NCI-H1930 (cell line): Measurements from ENCODE around the gene NFKBIZ.
"Not testable (repeated sequence)": the region's sequence is repeated elsewhere in the genome, so short reads cannot be mapped to it uniquely, and the experiment has no call there.

Experiments
- DNase-seq, 2 experiments: peaks; one replicate each; lab custom pipeline; 2025; lab: John Stamatoyannopoulos, UW

NFKBIZ gene

GRCh38 chr3:101876142-101876541 is 26.8 kb downstream of the NFKBIZ start:
- no peak for DNase-seq

GRCh38 chr3:101878589-101878988 is 29.3 kb downstream of the NFKBIZ start:
- DNase-seq, result no peak

DNA sequence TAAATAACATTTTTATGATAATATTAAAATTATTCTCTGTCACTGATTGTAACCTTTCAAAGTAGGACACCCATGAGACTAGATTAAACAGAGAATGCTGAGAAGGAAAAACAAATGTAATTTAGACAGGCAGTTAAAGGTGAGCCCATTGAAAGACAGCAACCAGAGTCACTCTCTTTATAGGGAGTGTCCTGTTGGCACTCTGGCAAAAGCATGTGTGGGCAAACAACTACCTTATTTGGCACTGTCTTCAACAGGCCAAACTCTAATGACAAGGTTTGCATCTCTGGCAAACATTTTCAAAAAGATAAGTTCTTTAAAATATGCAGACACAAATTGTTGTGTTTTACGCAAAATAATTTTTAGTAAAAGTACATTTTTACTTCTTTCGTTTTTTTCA is 29.8 kb downstream of the NFKBIZ start:
- DNase-seq, result no peak

DNA sequence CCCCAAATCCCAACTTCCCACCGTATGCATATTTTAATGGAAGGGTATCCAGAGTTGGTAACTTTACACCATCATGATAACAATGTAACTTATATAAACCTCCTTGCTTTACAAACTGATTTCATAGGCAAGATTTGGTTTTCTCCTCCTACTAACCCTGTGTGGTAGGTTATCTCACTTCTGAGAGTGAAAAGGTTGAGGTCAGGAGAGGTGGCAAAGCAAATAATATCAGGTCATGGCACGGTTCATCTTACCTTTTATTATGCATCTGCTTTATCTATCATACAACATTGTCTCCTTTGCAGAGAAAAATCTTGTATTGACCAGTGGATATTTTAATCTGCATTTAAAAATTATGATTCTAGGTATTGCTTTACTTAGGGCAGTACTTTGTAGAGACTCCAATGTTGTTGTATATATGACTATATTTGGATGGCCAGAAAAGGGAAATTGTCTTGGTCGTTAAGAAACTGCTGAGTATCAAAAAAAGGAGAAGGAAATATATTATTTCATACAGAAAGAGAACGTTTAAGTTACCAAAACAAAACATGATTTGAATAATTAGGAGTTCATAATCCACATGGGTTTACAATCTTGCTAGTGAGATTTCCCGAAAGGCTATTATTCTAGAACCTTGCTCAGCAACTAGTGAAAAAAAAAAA is 30.4 kb downstream of the NFKBIZ start:
- no peak for DNase-seq

GRCh38 chr3:101884776-101885175 is 35.5 kb downstream of the NFKBIZ start:
- no peak for DNase-seq

- not testable (repeated sequence) for DNase-seq
Measured at GRCh38 chr3:101885584-101885983, 36.3 kb downstream of the NFKBIZ start.

GRCh38 chr3:101886626-101887025 is 37.3 kb downstream of the NFKBIZ start:
- DNase-seq, result no peak

- DNase-seq, result no peak
Measured at GRCh38 chr3:101888653-101889052, 39.3 kb downstream of the NFKBIZ start.

DNA sequence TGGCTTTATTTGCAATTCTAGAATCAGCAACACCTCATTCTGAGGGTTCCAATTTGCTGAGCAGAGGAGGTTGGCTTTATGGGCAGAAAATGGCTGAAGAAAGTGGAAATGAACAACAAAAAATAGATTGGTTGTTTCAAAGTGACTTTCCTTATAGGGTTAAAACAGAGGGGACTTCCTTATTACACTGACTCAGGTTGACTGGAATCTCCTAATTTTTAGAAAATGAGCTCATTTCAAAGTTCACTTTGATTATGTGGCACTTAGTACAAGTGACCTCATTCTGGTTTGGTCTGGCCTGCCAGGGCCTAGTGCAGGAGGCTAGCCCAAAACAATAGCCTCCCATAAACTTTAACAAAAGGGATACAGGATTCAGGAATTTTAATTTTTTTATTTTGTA is 41.4 kb downstream of the NFKBIZ start:
- DNase-seq, result no peak

GRCh38 chr3:101892648-101893047 is 43.3 kb downstream of the NFKBIZ start:
- no peak for DNase-seq

DNA sequence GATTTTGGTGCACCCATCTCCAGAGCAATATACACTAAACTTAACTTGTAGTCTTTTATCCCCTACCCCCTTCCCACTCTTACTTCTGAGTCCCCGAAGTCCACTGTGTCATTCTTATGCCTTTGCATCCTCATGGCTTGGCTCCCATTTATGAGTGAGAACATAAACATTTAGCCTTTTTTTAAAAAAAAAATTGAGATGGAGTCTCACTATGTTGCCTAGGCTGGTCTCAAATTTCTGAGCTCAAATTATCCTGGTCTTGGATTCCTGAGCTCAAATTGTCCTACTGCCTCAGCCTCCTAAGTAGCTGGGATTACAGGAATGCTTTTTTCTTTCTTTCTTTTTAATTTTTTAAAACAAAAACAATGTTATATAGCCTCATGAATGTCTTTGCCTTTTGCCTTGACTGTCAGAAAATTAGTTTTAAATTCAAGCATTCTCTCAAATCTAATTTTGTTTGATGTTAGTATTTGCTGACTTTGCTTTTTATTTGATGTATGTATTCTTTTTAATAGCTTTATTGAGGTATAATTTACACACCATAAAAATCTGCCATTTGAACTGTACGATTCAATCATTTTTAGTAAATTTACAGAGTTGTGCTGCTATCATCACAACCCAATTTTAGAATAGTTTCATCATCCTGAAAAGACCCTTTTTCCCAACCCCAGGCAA is 46.9 kb downstream of the NFKBIZ start:
- DNase-seq, result no peak

GRCh38 chr3:101897013-101897412 is 47.7 kb downstream of the NFKBIZ start:
- DNase-seq, result no peak

- no peak for DNase-seq
Measured at GRCh38 chr3:101898039-101898438, 48.7 kb downstream of the NFKBIZ start.

DNA sequence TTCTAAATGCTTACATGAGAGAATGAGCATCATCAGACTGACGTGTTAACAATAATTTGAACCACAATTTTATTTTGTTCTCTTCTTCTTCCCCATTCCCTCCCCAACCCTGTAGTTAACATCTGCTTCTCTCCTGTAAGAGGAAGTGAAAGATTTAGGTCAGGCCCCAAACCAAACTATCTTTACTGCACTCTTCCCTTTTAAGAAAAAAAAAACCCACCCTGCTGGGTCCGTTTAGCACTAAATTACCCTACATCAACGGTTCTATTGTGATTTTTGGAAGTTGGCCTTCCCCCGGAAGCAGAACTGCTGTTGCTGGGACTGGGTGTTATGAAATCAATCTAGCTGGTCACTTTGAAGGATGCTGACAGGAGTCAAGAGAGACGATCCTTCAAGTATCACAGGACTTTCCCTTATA is 49.4 kb downstream of the NFKBIZ start:
- DNase-seq, result no peak

GRCh38 chr3:101900316-101900715 is 51.0 kb downstream of the NFKBIZ start:
- DNase-seq, result no peak

DNA sequence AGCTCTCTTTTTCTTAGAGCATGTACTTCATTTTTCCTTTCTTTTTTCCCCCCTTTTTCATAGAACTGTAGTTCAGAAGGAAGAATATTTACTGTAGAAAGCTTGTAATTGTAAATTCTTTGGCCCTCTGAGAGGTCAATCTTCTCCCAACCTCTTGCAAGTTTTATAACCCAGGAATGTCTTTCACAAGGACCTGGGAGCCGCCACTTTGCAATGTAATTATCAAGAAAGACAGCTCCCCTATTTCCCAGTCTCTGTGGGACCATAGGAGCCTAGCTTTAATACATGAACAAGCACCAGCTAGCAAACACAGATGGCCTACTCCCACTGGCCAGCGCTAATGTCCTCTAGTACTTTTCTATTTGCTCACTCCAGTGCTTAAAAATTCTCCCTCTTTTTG is 51.4 kb downstream of the NFKBIZ start:
- no peak for DNase-seq

GRCh38 chr3:101902041-101902440 is 52.7 kb downstream of the NFKBIZ start:
- no peak for DNase-seq

GRCh38 chr3:101903451-101903871 is 54.1 kb downstream of the NFKBIZ start:
- no peak for DNase-seq

DNA sequence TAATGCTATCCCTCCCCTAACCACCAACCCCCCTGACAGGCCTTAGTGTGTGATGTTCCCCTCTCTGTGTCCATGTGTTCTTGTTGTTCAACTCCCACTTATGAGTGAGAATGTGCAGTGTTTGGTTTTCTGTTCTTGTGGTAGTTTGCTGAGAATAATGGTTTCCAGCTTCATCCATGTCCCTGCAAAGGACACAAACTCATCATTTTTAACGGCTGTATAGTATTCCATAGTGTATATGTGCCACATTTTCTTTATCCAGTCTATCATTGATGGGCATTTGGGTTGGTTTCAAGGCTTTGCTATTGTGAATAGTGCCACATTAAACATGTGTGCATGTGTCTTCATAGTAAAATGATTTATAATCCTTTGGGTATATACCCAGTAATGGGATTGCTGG is 56.3 kb downstream of the NFKBIZ start:
- DNase-seq, result not testable (repeated sequence)
